IPS-18c (cell line): ENCODE data around the gene OBP2B.
"Not testable (repeated sequence)": the region's sequence is repeated elsewhere in the genome, so short reads cannot be mapped to it uniquely, and the experiment has no call there.

Experiments used
- H3K4me3 ChIP-seq: 2 replicates; pipeline ENCODE4 v1.7.0; 2013; ENCODE audit warnings: low read depth, mild to moderate bottlenecking, low read length, moderate library complexity; ENCODE audit not compliant: insufficient read depth
- H3K9me3 ChIP-seq: one replicate; pipeline ENCODE4 v1.6.1; 2013; ENCODE audit warnings: mild to moderate bottlenecking, low read length, moderate library complexity; ENCODE audit not compliant: control insufficient read depth, insufficient read depth

OBP2B gene

GRCh38 chr9:133208880-133209300, at the start of gene OBP2B:
OBP2B (minus strand) TSS chr9:133209250; CDS start chr9:133209199, 51 bp downstream.
- not testable (repeated sequence) for H3K9me3 ChIP-seq, H3K4me3 ChIP-seq

GRCh38 chr9:133258061-133259015, 49.3 kb upstream of the OBP2B start:
- H3K9me3 ChIP-seq = no peaks in the 10 kb centered on the region
- H3K4me3 ChIP-seq = no peak overlapping the region

GRCh38 chr9:133257465-133257956, 48.5 kb upstream of the OBP2B start:
- no peaks in the 10 kb centered on the region for H3K9me3 ChIP-seq
- no peak overlapping the region for H3K4me3 ChIP-seq

GRCh38 chr9:133256686-133257091, 47.6 kb upstream of the OBP2B start:
- no peaks in the 10 kb centered on the region for H3K9me3 ChIP-seq

GRCh38 chr9:133256136-133256461, 47.0 kb upstream of the OBP2B start:
- H3K4me3 ChIP-seq = no peak overlapping the region

More at GRCh38 chr9:133256686-133257091, 47.6 kb upstream of the OBP2B start:
- H3K4me3 ChIP-seq = no peak overlapping the region

GRCh38 chr9:133255371-133256135, 46.5 kb upstream of the OBP2B start:
- H3K9me3 ChIP-seq = no peaks in the 10 kb centered on the region
- H3K4me3 ChIP-seq = no peak overlapping the region

More at GRCh38 chr9:133256136-133256461, 47.0 kb upstream of the OBP2B start:
- H3K9me3 ChIP-seq = no peaks in the 10 kb centered on the region

GRCh38 chr9:133254471-133254870, 45.4 kb upstream of the OBP2B start:
- Histone ChIP-seq H3K4me3 (no peak overlapping the region), H3K9me3 (no peaks in the 10 kb centered on the region)

- Histone ChIP-seq H3K4me3 (no peak overlapping the region), H3K9me3 (peaks cover 2% of the 10 kb centered on the region)
Observed at GRCh38 chr9:133253268-133253667, 44.2 kb upstream of the OBP2B start.

GRCh38 chr9:133252301-133253020, 43.4 kb upstream of the OBP2B start:
- Histone ChIP-seq H3K4me3 (no peak overlapping the region), H3K9me3 (peaks cover 2% of the 10 kb centered on the region)

GRCh38 chr9:133251773-133252172, 42.7 kb upstream of the OBP2B start:
- H3K9me3 ChIP-seq = peaks cover 2% of the 10 kb centered on the region
- no peak overlapping the region for H3K4me3 ChIP-seq

- not testable (repeated sequence) for H3K4me3 ChIP-seq, H3K9me3 ChIP-seq
Observed at GRCh38 chr9:133251221-133251620, 42.2 kb upstream of the OBP2B start.

- no peak overlapping the region for H3K4me3 ChIP-seq
- H3K9me3 ChIP-seq = peaks cover 2% of the 10 kb centered on the region
Observed at GRCh38 chr9:133250741-133251170, 41.7 kb upstream of the OBP2B start.

- Histone ChIP-seq H3K9me3 (peaks cover 2% of the 10 kb centered on the region), H3K4me3 (no peak overlapping the region)
Observed at GRCh38 chr9:133249337-133249736, 40.3 kb upstream of the OBP2B start.

GRCh38 chr9:133248726-133249295, 39.8 kb upstream of the OBP2B start:
- peaks cover 2% of the 10 kb centered on the region for H3K9me3 ChIP-seq

GRCh38 chr9:133247632-133248031, 38.6 kb upstream of the OBP2B start:
- Histone ChIP-seq H3K9me3 (peaks cover 2% of the 10 kb centered on the region), H3K4me3 (no peak overlapping the region)

More at GRCh38 chr9:133248726-133249295, 39.8 kb upstream of the OBP2B start:
- no peak overlapping the region for H3K4me3 ChIP-seq

- no peak overlapping the region for H3K4me3 ChIP-seq
- peaks cover 2% of the 10 kb centered on the region for H3K9me3 ChIP-seq
Observed at GRCh38 chr9:133246991-133247390, 37.9 kb upstream of the OBP2B start.

- Histone ChIP-seq H3K9me3 (peaks cover 2% of the 10 kb centered on the region), H3K4me3 (no peak overlapping the region)
Observed at GRCh38 chr9:133246562-133246961, 37.5 kb upstream of the OBP2B start.
